Body of pancreas (tissue), 4 donors: Measurements from ENCODE around the gene RAD51B. TPM values are rescaled to one million over a fixed set of nuclear protein-coding genes. Genes with fewer than 3 reads are reported as not detected.

ENCODE experiments used
- ATAC-seq: fragments of 150-250 bp; one replicate; pipeline ENCODE4 v1.9.1; 2016
- DNase-seq, 4 donors: peaks; one replicate each; pipeline ENCODE4 v3.0.0-alpha.2; 2019
- H3K27ac ChIP-seq, 4 donors: fragments of 200-600 bp; sonication (generic); 1 replicate in 3 of 4; 2 replicates in 1 of 4; pipeline versions ENCODE4 v1.5.1 to v1.6.1; 2016 to 2019; ENCODE audit warnings: mild to moderate bottlenecking in 1 of 4, mixed read lengths in 1 of 4, moderate library complexity in 1 of 4
- H3K27me3 ChIP-seq, 2 donors: fragments of 200-600 bp; sonication (generic); one replicate each; pipeline ENCODE4 v1.6.0; 2016; ENCODE audit warnings: mild to moderate bottlenecking in 1 of 2
- H3K36me3 ChIP-seq, 2 donors: fragments of 200-600 bp; sonication (generic); replicated peaks in 1 of 2; 2 replicates each; pipeline ENCODE4 v1.5.1; 2016; ENCODE audit warnings: low read depth in 2 of 2; ENCODE audit not compliant: insufficient read depth in 1 of 2
- H3K4me1 ChIP-seq: fragments of 200-600 bp; sonication (generic); one replicate; pipeline ENCODE4 v1.6.0; 2016
- H3K4me3 ChIP-seq, 2 donors: fragments of 200-600 bp; sonication (generic); 1 replicate in 1 of 2; 2 replicates in 1 of 2; pipeline ENCODE4 v1.5.1; 2016 to 2019
- H3K9me3 ChIP-seq, 3 donors: fragments of 200-600 bp; sonication (generic); 1 replicate in 2 of 3; 2 replicates in 1 of 3; pipeline ENCODE4 v1.5.1; 2016
- POLR2A ChIP-seq, 3 donors: fragments of 450-650 bp; IDR thresholded peaks; one replicate each; pipeline ENCODE4 v1.6.1; 2016; ENCODE audit warnings: antibody characterized with exemption in 3 of 3, mild to moderate bottlenecking in 2 of 3
- WGBS, 2 donors: methylation state at CpG; one replicate each; pipeline ENCODE4 v1.1.5; 2017; 5-methylcytosine and 5-hydroxymethylcytosine counted together
- intact Hi-C: fragments of 100-400 bp; cut with DNase I; formaldehyde crosslinking; loops from one replicate; pipeline ENCODE4 v1.15.1; 2023
- total RNA-seq, 2 donors: library from RNA; depleted of rRNA; stranded (reverse); fragments of >200 nt; gene quantifications; one replicate each; pipeline ENCODE4 v1.1.0, GENCODE V29; 2016
- TF ChIP-seq, protein P1 (sequence below), 7 experiments: fragments of 450-650 bp in 4 of 7; fragments of 200-600 bp in 3 of 7; sonication (generic) in 3 of 7; IDR thresholded peaks; one replicate each; pipeline ENCODE4 v1.5.1; 2016 to 2019; ENCODE audit warnings: antibody characterized with exemption in 7 of 7

Gene RAD51B
- total RNA-seq, 2 donors from 2014 or later: 12.2 to 29.6 TPM

DNA sequence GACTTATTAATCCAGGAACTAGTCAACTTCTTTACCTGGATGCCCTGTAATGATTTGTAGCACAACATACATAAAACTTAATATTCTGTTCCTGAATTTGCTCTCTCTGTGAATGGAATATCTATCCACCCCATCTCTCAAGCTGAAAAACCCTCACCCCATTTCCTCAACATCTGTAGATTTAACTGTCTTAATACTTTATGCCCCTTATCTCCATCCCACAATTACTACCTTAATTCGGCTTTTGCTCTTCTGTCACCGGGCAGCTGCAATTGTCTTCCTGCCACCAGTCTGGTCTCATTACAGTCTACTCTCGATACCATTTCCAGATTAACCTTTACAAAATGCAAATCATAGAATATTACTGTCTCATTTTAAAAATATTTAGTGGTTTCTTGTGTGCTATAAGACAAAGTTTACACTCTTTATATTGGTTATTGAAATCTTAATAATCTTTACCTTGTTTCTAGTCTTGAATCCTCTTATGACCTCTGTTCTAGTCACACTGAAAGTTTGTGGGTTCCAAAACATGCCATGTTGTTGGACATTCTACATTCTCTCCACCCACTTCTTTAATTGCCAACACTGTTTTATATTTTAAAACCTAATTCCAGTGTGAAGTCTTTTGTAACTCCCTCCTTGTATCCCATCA lies 347.3 kb downstream of the RAD51B start:
- intact Hi-C loops: no loop called here
- Histone ChIP-seq H3K4me3 (no peak overlapping the region), H3K36me3 (no peaks in the 10 kb centered on the region), H3K27me3 (no peaks in the 10 kb centered on the region), H3K27ac (peak overlapping the region in 2 of 4 donors; percentile 18 to 77), H3K4me1 (peaks cover 77% of the 10 kb centered on the region), H3K9me3 (no peaks in the 10 kb centered on the region)
- no peak for ATAC-seq
- DNase-seq: no peak
- WGBS, 2 donors: 86 to 92% methylated on average over 3 of the region's 3 CpGs
- TF ChIP-seq POLR2A (IDR thresholded peaks at IDR 0.05): no peak
- TF ChIP-seq, protein P1, sequence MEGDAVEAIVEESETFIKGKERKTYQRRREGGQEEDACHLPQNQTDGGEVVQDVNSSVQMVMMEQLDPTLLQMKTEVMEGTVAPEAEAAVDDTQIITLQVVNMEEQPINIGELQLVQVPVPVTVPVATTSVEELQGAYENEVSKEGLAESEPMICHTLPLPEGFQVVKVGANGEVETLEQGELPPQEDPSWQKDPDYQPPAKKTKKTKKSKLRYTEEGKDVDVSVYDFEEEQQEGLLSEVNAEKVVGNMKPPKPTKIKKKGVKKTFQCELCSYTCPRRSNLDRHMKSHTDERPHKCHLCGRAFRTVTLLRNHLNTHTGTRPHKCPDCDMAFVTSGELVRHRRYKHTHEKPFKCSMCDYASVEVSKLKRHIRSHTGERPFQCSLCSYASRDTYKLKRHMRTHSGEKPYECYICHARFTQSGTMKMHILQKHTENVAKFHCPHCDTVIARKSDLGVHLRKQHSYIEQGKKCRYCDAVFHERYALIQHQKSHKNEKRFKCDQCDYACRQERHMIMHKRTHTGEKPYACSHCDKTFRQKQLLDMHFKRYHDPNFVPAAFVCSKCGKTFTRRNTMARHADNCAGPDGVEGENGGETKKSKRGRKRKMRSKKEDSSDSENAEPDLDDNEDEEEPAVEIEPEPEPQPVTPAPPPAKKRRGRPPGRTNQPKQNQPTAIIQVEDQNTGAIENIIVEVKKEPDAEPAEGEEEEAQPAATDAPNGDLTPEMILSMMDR (IDR thresholded peaks at IDR 0.05): no peak

DNA sequence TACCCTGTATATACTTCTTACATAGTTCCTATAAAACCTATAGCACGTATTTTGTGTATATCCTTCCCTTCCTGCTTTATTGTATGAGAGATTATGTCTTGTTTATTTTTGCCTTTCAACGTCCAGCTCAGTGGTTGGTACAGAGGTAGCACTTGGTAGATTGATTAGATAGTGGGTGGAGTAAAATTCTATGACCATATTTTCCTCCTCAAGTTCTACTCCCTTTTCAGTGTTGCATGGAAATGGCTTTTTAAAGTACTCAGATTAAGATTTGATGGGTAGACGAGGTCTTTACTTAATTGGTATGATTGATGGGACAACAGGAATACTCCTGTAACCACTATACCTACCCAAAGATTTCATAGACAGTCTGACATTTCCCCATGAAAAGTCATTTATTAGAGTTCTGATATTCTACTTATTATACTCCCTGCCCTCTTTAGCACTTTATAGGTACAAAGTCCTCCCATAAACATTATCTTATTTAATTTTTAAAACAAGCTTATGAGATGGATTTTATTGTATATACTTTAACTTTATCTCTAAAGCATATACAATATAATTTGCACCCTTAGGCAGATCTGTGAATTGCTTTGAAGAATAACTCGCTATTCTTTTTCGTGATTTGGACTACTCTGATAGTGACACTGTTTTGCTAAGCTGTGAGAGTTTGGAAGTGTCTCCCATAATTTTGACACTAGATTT lies 348.0 kb downstream of the RAD51B start:
- Histone ChIP-seq H3K27ac (peak overlapping the region in 1 of 4 donors; percentile 77), H3K36me3 (no peaks in the 10 kb centered on the region), H3K27me3 (no peaks in the 10 kb centered on the region), H3K4me3 (no peak overlapping the region), H3K9me3 (no peaks in the 10 kb centered on the region), H3K4me1 (peaks cover 83% of the 10 kb centered on the region)
- ATAC-seq: no peak
- WGBS, 2 donors: 56 to 64% methylated on average over 5 of the region's 5 CpGs
- intact Hi-C loops: no loop called here
- DNase-seq: no peak
- TF ChIP-seq, protein P1 (IDR thresholded peaks at IDR 0.05): no peak
- no peak for TF ChIP-seq POLR2A (IDR thresholded peaks at IDR 0.05)

DNA sequence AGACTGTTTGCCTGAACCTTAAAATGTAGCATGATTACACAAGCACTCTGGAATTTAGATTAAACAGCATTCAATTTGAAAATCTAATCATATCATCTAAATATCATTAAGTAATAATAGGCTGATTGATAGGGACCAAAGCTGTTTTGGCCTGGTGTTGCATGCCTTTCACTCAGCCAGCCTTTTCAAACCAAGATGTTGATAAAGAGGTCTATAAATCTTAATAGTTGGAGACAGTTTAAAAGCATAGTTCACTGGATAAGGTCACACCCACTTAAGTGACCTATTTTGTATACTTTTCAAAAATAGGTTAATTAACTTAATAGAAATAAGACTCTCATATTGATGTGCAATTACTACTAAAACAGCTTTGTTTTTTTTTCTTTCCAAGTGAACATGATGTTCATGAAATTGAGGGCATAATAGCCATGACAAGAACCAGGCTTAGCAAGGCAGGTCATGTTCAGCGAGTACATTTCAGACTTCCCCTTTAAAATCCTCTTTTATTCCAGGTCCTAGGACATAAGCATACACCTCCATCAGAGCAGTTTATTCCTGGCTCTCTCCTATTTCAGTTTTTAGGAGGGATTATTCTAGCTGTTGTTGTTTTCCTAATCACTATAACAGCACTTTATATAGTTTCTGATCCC lies 349.0 kb downstream of the RAD51B start:
- Histone ChIP-seq H3K9me3 (no peaks in the 10 kb centered on the region), H3K36me3 (no peaks in the 10 kb centered on the region), H3K27ac (peak overlapping the region in 2 of 4 donors; percentile 41 to 44), H3K27me3 (no peaks in the 10 kb centered on the region), H3K4me1 (peaks cover 82% of the 10 kb centered on the region), H3K4me3 (no peak overlapping the region)
- TF ChIP-seq, protein P1 (IDR thresholded peaks at IDR 0.05): no peak
- no peak for TF ChIP-seq POLR2A (IDR thresholded peaks at IDR 0.05)
- intact Hi-C loops: no loop called here
- DNase-seq (no peak), ATAC-seq (no peak)
- WGBS, 2 donors: 58 to 70% methylated on average over 1 of the region's 1 CpG

DNA sequence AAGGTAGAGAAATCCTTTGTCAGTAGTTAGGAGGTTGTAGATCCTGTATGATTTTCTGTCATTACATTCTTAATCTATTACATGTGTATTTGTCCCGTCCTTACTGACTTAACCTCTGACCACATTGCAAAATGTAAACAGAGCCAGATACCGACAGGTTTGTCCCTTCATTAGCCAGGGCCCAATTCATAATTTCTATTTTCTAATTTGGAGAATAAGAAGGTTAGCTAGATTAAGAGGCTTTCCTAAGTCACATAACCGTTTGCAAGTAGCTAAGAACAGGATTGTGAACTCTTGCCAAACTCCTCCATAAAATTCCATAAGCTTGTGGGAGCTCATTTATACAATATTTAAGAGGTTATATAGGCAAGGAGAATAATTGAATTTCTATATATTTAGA lies 352.6 kb downstream of the RAD51B start:
- ATAC-seq: peak; percentile 51
- WGBS, 2 donors: 13 to 19% methylated on average over 3 of the region's 3 CpGs
- no peaks in the 10 kb centered on the region for H3K36me3 ChIP-seq
- peak in 1 of 4 donors; percentile 9 for DNase-seq
- intact Hi-C loops: no loop called here
- no peak overlapping the region for H3K4me3 ChIP-seq
- no peaks in the 10 kb centered on the region for H3K27me3 ChIP-seq
- TF ChIP-seq POLR2A (IDR thresholded peaks at IDR 0.05): no peak
- TF ChIP-seq, protein P1 (IDR thresholded peaks at IDR 0.05): no peak
- H3K27ac ChIP-seq: peak overlapping the region; percentile 65 to 83 (median 75)
- H3K9me3 ChIP-seq: no peaks in the 10 kb centered on the region
- peaks cover 76% of the 10 kb centered on the region for H3K4me1 ChIP-seq
